SK-N-SH (cell line): ENCODE results near the gene FBXO34.

Experiments used
- SIN3A ChIP-seq: IDR thresholded peaks from 2 replicates; pipeline ENCODE4 v1.6.1; 2012; ENCODE audit warnings: low read depth, mild to moderate bottlenecking, low read length, moderate library complexity, borderline replicate concordance
- TF ChIP-seq, protein P1 (sequence below): IDR thresholded peaks from 2 replicates; pipeline ENCODE4; 2012

DNA sequence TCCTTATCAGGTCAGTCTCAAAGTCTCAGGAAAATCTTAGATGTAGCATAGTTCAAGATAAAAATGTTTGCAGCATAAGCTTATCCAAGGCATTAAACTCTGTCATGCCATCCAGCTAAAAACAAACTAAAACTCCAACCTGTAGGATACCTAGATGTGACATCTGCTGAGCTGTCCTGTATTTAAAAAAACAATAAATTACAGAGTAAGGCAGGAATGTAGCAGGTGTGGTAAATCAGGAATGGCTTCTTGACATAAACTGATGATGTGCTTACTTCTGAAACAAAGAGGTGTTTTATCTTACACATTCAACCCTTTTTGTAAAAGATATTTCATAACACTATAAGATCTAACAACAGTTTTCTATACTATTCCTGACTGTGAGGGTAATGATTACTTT is 49.3 kb upstream of the FBXO34 start:
- TF ChIP-seq, protein P1, sequence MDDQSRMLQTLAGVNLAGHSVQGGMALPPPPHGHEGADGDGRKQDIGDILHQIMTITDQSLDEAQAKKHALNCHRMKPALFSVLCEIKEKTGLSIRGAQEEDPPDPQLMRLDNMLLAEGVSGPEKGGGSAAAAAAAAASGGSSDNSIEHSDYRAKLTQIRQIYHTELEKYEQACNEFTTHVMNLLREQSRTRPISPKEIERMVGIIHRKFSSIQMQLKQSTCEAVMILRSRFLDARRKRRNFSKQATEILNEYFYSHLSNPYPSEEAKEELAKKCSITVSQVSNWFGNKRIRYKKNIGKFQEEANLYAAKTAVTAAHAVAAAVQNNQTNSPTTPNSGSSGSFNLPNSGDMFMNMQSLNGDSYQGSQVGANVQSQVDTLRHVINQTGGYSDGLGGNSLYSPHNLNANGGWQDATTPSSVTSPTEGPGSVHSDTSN = no peak
- TF ChIP-seq SIN3A = no peak
